Activated CD4-positive, alpha-beta memory T cell treated with anti-CD3 and anti-CD28 coated beads, Interleukin-2, amount 10 ng/mL, durations not matched to agents 7 days and 5 days (primary cell): Measurements from ENCODE around the gene MEOX2. TPM values are rescaled to one million over a fixed set of nuclear protein-coding genes. Genes with fewer than 3 reads are reported as not detected.

Experiments
- CTCF ChIA-PET: fragments of 350-600 bp; sonication (Branson Sonifier 250); formaldehyde crosslinking; loops from one replicate; lab custom pipeline; 2021; ENCODE audit warnings: antibody characterized with exemption, inconsistent platforms; lab: Charles Lee
- POLR2A ChIA-PET: fragments of 350-600 bp; sonication (Branson Sonifier 250); formaldehyde crosslinking; loops from one replicate; lab custom pipeline; 2021; ENCODE audit warnings: antibody characterized with exemption; lab: Charles Lee
- DNase-seq: peaks from one replicate; pipeline ENCODE4 v3.0.0-alpha.2; 2020
- H3K27ac Mint-ChIP-seq: one replicate; pipeline ENCODE4 v1.8.0; 2021; ENCODE audit warnings: mild to moderate bottlenecking, mixed read lengths
- H3K27me3 Mint-ChIP-seq: one replicate; pipeline ENCODE4 v1.8.0; 2021; ENCODE audit warnings: mixed read lengths
- H3K36me3 Mint-ChIP-seq: one replicate; pipeline ENCODE4 v1.8.0; 2021; ENCODE audit warnings: low read depth, mixed read lengths
- H3K4me1 Mint-ChIP-seq: one replicate; pipeline ENCODE4 v1.8.0; 2021; ENCODE audit warnings: mixed read lengths
- H3K4me3 Mint-ChIP-seq: one replicate; pipeline ENCODE4 v1.8.0; 2021; ENCODE audit warnings: mild to moderate bottlenecking, mixed read lengths
- H3K9me3 Mint-ChIP-seq: one replicate; pipeline ENCODE4 v1.8.0; 2021; ENCODE audit warnings: mixed read lengths
- total RNA-seq, 2 experiments: library from RNA; stranded (reverse); gene quantifications; one replicate each; pipeline ENCODE4 v1.2.3, GENCODE V29; 2021

Gene MEOX2
- total RNA-seq, 2 experiments from 2014 or later = not detected

DNA sequence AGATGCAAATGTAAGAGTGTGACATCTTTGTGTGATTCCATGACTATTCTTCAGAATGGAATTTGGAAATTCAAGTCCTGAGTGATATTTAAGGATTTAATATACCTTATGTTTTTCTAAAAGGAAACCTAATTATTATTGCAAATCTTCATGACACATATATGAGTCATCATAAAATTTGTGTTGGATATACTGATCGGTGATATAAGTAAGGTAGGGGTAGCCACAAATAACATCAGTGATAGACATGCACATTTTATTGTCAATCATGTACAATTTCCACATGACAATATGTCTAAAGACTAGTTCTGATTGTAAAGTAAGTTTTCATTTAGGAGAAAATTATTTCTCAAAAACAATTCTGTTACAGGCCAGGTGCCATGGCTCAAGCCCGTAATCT lies 65.0 kb downstream of the MEOX2 start:
- no peaks in the 10 kb centered on the region for H3K36me3 Mint-ChIP-seq
- DNase-seq = no peak
- H3K4me1 Mint-ChIP-seq = no peaks in the 10 kb centered on the region
- H3K27me3 Mint-ChIP-seq = no peaks in the 10 kb centered on the region
- H3K4me3 Mint-ChIP-seq = no peak overlapping the region
- POLR2A ChIA-PET = no interaction called here
- H3K9me3 Mint-ChIP-seq = peaks cover 4% of the 10 kb centered on the region
- no peak overlapping the region for H3K27ac Mint-ChIP-seq
- CTCF ChIA-PET = no interaction called here

DNA sequence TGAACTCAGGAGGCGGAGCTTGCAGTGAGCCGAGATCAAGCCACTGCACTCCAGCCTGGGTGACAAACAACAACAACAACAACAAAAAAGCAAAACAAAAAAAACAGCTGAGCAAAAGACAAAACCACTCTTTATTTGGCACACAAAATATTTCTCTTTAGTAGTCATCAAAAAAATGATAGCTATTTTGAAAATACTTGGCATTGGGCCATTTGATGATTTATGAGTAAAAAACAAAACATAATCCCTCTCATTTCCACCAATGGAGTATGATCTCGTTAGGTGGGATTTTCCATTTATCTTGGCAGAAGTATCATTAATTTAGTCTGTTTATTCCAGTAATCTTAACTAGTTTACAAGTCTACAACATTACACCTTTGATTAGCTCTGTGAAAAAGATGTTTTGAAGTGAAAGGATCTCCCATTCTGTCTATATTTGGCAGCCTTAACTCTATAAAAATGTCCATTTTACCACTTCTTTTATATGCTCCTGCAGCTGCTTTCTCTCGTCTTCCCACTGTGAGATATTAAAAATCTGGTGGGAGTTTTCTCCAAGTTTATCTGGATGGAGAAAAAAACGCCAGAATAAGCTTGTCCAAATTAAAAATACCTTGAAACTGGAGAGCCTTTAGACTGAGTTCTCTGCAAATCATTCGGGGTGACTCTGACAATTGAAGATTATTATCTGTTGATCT lies 65.8 kb downstream of the MEOX2 start:
- POLR2A ChIA-PET = no interaction called here
- CTCF ChIA-PET = no interaction called here
- Mint-ChIP-seq H3K27me3 (no peaks in the 10 kb centered on the region), H3K9me3 (peaks cover 4% of the 10 kb centered on the region), H3K4me3 (no peak overlapping the region), H3K27ac (no peak overlapping the region), H3K4me1 (no peaks in the 10 kb centered on the region), H3K36me3 (no peaks in the 10 kb centered on the region)
- DNase-seq = no peak

DNA sequence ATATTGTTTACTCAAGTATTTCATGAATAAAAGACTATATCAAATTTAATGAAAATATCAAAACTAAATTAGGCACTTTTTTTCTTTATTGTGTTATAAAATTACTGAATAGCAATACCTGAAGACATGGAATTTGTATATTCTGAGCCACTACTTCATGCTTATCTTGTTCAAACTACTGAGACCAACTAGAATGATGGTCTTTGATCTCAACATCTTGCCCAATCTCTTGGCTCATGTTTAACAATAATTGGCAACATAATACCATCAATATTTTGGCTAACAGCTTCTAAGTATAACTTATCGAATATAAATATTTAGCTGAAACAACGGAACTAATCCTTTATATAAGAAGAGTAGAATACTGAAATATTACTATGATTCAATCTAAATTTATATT lies 68.2 kb downstream of the MEOX2 start:
- ChIA-PET POLR2A (no interaction called here), CTCF (no interaction called here)
- H3K4me3 Mint-ChIP-seq = no peak overlapping the region
- DNase-seq = no peak
- H3K27ac Mint-ChIP-seq = no peak overlapping the region
- H3K36me3 Mint-ChIP-seq = no peaks in the 10 kb centered on the region
- H3K4me1 Mint-ChIP-seq = no peaks in the 10 kb centered on the region
- no peaks in the 10 kb centered on the region for H3K27me3 Mint-ChIP-seq
- peaks cover 2% of the 10 kb centered on the region for H3K9me3 Mint-ChIP-seq

DNA sequence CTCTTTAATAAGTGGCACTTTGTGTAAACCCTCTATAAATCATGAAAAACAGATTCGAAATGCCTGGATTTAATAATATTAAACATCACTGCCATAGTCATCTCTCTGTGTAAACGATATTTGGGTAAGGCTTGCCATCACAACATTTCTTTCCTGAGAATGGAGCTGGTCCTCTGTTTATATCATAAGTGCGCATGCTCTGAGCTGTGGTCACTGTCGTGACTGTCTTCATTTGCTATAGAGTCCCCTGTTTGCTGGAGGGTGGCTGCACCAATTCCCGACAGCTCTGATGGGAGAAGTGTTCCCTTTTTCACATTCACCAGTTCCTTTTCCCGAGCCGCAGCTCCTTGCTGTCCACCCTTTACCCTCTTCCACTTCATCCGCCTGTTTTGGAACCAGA lies 74.3 kb downstream of the MEOX2 start:
- Mint-ChIP-seq H3K9me3 (no peaks in the 10 kb centered on the region), H3K4me1 (no peaks in the 10 kb centered on the region), H3K27me3 (no peaks in the 10 kb centered on the region), H3K27ac (no peak overlapping the region), H3K4me3 (no peak overlapping the region), H3K36me3 (no peaks in the 10 kb centered on the region)
- ChIA-PET POLR2A (no interaction called here), CTCF (no interaction called here)
- DNase-seq = no peak

DNA sequence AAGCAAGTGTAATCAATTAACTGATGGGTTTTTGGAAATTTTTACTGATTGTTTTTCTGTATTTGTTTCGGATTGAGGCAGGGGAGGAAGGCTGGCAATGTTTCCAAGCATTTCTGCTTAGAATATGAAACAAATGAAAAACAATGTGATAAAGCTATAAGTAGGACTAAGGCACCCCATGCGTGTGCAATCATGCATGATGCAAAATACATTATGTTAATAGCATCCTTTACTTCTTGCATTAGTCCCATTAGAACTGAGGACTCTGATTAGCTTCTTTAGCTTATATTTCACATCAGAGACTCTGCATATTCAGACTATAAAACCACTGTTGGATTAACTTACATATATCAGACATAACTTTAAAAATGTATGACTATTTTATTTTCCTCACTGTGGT lies 76.0 kb downstream of the MEOX2 start:
- Mint-ChIP-seq H3K4me3 (no peak overlapping the region), H3K27ac (no peak overlapping the region), H3K4me1 (no peaks in the 10 kb centered on the region), H3K27me3 (no peaks in the 10 kb centered on the region), H3K9me3 (no peaks in the 10 kb centered on the region), H3K36me3 (no peaks in the 10 kb centered on the region)
- no peak for DNase-seq
- ChIA-PET POLR2A (no interaction called here), CTCF (no interaction called here)

DNA sequence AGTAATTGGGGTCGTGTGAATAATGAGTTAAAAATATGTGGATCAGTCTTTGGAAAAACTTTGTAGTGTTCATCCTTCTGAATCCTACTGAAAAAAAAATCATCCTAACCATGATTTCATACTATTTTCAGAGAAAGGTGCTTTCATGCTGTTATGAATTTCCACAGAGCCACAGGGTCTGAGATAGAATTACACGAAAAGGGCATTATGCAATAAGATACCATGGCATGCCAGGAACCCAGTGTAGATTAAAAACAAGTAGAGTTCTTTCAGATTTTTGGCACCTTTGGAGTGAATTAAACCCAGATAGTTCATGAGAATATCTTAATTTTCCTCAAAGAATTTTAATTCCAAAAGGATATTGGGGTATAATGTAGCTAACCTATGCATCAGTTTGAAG lies 77.2 kb downstream of the MEOX2 start:
- Mint-ChIP-seq H3K4me3 (no peak overlapping the region), H3K27me3 (no peaks in the 10 kb centered on the region), H3K36me3 (no peaks in the 10 kb centered on the region), H3K9me3 (no peaks in the 10 kb centered on the region), H3K27ac (no peak overlapping the region), H3K4me1 (no peaks in the 10 kb centered on the region)
- DNase-seq = no peak
- ChIA-PET POLR2A (no interaction called here), CTCF (no interaction called here)

DNA sequence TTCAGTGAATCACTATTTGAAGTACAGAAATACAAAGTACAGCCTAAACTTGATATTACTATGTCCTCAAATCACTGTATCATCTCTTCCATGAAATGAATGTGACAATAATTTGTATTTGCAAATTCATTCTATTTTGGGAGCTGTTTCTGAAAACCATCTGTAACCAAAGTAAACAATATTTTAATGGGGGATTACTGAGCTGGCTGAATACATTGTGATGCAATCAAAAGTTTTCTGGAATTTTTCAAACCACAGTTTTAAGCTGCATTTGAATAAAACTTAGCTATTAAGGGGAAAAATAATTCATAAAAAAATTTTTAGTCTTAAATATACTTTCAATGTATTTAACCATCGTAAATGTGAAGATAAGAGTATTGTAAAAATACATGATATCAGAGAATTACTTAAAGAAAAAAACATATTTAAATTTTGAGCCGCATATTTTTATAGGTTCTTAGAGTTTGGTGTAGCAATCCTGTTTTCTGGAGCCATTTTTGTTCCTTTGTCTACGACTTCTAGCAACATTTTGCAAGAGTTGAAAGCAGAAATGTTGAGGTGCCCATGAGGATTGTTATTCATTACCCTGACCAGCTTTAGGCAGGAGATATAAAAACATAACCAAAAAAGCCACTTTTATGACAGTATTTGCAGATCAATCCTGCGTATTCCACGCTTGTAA lies 78.8 kb downstream of the MEOX2 start:
- CTCF ChIA-PET = no interaction called here
- Mint-ChIP-seq H3K4me3 (no peak overlapping the region), H3K27me3 (no peaks in the 10 kb centered on the region), H3K9me3 (peaks cover 4% of the 10 kb centered on the region), H3K36me3 (no peaks in the 10 kb centered on the region), H3K4me1 (no peaks in the 10 kb centered on the region), H3K27ac (no peak overlapping the region)
- POLR2A ChIA-PET = no interaction called here
- no peak for DNase-seq

DNA sequence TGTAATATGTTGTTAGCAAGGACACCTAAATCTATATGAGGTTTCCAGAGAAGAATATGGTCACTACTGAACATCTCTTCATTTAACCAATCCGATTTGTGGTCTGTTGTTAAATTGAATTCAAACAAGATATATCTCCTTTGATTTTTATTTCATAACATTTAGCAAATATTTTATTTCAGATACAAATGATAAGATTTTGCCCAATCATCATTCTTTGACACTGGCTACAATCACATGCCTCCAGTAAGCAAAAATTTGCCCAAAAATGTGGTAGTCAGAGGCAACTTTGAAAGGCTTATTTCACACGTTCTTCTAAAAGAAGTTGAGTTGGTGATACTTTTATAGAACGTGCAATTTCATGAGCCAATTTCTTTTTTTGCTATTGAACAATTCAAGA lies 79.9 kb downstream of the MEOX2 start:
- Mint-ChIP-seq H3K4me3 (no peak overlapping the region), H3K36me3 (no peaks in the 10 kb centered on the region), H3K27me3 (no peaks in the 10 kb centered on the region), H3K4me1 (no peaks in the 10 kb centered on the region), H3K9me3 (peaks cover 4% of the 10 kb centered on the region), H3K27ac (no peak overlapping the region)
- POLR2A ChIA-PET = no interaction called here
- DNase-seq = no peak
- CTCF ChIA-PET = no interaction called here

DNA sequence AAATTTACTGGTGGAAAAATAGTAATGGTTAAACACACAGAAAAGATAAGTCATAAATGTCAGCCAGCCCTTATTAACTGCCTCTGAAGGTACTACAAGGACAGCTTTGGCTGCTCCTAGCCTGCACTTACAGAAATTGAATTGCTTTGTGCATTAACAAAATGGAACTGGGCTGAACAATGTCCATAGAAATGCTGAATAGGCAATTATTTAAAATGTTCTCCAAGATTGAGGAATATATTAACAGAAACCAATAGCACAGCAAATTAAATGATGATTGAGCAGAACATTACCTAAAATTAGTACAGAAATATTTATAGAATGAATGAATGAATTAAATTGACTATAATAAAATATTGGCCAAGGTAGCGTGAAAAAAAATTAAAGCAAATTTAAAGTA lies 82.3 kb downstream of the MEOX2 start:
- ChIA-PET POLR2A (no interaction called here), CTCF (no interaction called here)
- no peaks in the 10 kb centered on the region for H3K27me3 Mint-ChIP-seq
- DNase-seq = no peak
- H3K9me3 Mint-ChIP-seq = peaks cover 6% of the 10 kb centered on the region
- no peaks in the 10 kb centered on the region for H3K36me3 Mint-ChIP-seq
- no peak overlapping the region for H3K4me3 Mint-ChIP-seq
- H3K27ac Mint-ChIP-seq = no peak overlapping the region
- no peaks in the 10 kb centered on the region for H3K4me1 Mint-ChIP-seq

DNA sequence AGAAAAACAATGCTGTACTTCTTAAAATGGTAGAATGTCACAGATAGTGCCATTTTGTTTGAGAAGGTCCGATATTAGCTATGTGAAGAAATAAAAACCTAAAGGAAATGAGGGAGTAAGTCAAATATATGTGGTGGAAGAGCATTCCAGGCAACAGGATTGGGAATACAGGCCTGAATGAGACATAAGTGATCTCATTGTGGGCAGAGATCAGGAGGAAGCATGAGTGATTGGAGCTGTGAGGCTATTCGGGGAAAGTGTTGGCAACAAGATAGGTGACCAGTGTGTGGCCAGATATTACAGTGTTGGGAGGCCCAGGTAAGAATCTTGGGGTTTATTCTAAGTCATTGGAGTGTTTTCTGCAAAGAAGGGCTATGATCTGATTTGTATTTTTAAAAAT lies 83.4 kb downstream of the MEOX2 start:
- Mint-ChIP-seq H3K36me3 (no peaks in the 10 kb centered on the region), H3K27ac (no peak overlapping the region), H3K4me1 (no peaks in the 10 kb centered on the region), H3K4me3 (no peak overlapping the region), H3K9me3 (peaks cover 6% of the 10 kb centered on the region), H3K27me3 (no peaks in the 10 kb centered on the region)
- DNase-seq = no peak
- ChIA-PET POLR2A (no interaction called here), CTCF (no interaction called here)

DNA sequence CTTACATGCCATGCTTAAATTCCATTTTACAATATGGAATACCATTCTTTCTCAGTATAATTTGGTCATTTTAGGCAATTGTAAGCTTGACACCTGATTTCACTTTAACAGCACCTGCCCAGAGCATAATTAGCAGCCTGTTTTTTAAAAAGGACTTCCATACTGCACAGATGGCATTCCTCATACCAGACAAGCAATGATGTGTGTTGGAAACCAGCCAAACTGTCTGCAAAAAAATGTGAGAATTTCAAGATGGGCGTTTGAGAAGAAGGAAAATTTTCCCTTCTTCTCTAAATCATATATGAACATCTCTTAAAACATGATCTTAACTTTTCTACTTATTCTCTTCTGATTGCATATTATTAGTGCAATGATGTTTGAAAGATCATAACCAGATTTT lies 84.2 kb downstream of the MEOX2 start:
- no peaks in the 10 kb centered on the region for H3K27me3 Mint-ChIP-seq
- ChIA-PET POLR2A (no interaction called here), CTCF (no interaction called here)
- DNase-seq = no peak
- H3K27ac Mint-ChIP-seq = no peak overlapping the region
- H3K9me3 Mint-ChIP-seq = peaks cover 8% of the 10 kb centered on the region
- no peaks in the 10 kb centered on the region for H3K4me1 Mint-ChIP-seq
- H3K4me3 Mint-ChIP-seq = no peak overlapping the region
- no peaks in the 10 kb centered on the region for H3K36me3 Mint-ChIP-seq

DNA sequence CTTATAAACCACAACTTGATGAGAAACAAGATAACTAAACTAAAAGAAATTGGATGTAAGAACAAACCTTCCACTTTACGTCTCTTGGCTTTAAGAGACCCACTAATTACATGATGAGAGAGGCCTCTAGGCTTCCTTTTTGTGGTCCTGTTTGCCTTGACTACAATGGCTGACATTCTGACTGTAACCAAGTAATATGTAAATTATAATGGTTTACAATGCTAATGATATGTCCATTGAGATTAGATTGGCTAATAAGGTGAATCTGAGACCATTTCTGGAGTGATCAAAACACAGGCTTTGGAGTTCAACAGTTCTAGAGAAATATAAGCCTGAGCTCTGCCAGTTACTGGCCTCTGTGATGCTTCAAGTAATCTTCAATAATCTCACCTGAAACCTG lies 85.3 kb downstream of the MEOX2 start:
- ChIA-PET CTCF (no interaction called here), POLR2A (no interaction called here)
- H3K4me1 Mint-ChIP-seq = no peaks in the 10 kb centered on the region
- no peaks in the 10 kb centered on the region for H3K36me3 Mint-ChIP-seq
- H3K9me3 Mint-ChIP-seq = peaks cover 8% of the 10 kb centered on the region
- H3K27me3 Mint-ChIP-seq = no peaks in the 10 kb centered on the region
- H3K4me3 Mint-ChIP-seq = no peak overlapping the region
- H3K27ac Mint-ChIP-seq = no peak overlapping the region
- DNase-seq = no peak

DNA sequence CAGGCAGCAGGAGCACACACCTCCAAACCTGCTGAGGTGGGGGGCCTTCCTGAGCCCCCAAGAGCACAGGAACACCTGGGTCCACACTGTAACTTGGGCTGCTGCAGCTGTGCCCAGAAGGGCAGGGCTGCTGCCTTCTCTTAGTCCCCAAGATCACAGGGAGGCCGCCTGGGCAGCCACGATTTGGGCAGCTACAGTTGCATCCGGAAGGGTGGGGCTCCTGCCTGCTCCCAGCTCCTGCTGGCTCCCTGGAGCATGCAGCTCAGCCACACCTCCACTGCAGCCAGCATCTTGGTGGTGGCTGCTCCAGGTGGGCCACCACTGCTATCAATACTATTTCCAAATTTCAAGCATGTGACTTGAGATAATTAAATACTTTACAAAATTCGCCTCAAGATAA lies 86.2 kb downstream of the MEOX2 start:
- ChIA-PET POLR2A (no interaction called here), CTCF (no interaction called here)
- Mint-ChIP-seq H3K36me3 (no peaks in the 10 kb centered on the region), H3K4me3 (no peak overlapping the region), H3K27ac (no peak overlapping the region), H3K4me1 (no peaks in the 10 kb centered on the region), H3K9me3 (peaks cover 8% of the 10 kb centered on the region), H3K27me3 (no peaks in the 10 kb centered on the region)
- DNase-seq = no peak

DNA sequence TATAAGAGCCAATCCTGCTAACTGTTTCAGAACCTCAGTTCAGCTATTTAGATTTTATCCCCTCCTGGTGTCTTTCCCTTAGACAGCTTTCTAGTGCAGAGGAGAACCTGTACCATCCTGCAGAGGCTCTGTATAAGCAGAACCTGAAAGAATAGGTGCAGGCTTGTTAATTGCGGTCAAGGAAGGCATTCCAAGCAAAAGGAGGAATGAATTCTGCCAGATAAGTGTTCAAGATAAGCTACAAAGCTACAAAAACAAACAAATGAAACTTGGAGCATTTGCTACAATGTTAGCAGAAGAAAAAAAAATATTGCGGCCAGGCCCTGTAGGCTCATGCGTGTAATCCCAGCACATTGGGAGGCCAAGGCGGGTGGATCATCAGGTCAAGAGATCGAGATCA lies 92.0 kb downstream of the MEOX2 start:
- CTCF ChIA-PET = no interaction called here

More for the DNA sequence above, 92.0 kb downstream of the MEOX2 start:
- Mint-ChIP-seq H3K4me1 (no peaks in the 10 kb centered on the region), H3K4me3 (no peak overlapping the region), H3K9me3 (peaks cover 4% of the 10 kb centered on the region), H3K36me3 (no peaks in the 10 kb centered on the region), H3K27me3 (no peaks in the 10 kb centered on the region), H3K27ac (no peak overlapping the region)
- POLR2A ChIA-PET = no interaction called here
- DNase-seq = no peak
